Measurements from ENCODE around the gene BPIFB2.

BPIFB2 gene

GRCh38 chr20:32984196-32984595 lies 23.3 kb upstream of the BPIFB2 start:
- DNase-seq (ENCODE audit: low read depth in 1 of 2, low spot score in 1 of 2), result no peak

- DNase-seq (ENCODE audit: low read depth in 1 of 2, low spot score in 1 of 2), result no peak
Measured at GRCh38 chr20:32984631-32985354, 22.7 kb upstream of the BPIFB2 start.

GRCh38 chr20:32985596-32985995 lies 21.9 kb upstream of the BPIFB2 start:
- DNase-seq (ENCODE audit: low read depth in 1 of 2, low spot score in 1 of 2), result no peak

GRCh38 chr20:32986331-32986966 lies 21.1 kb upstream of the BPIFB2 start:
- DNase-seq (ENCODE audit: low read depth in 1 of 2, low spot score in 1 of 2), result no peak

- no peak for DNase-seq (ENCODE audit: low read depth in 1 of 2, low spot score in 1 of 2)
Measured at GRCh38 chr20:32987044-32987825, 20.3 kb upstream of the BPIFB2 start.

- no peak for DNase-seq (ENCODE audit: low read depth in 1 of 2, low spot score in 1 of 2)
Measured at GRCh38 chr20:32988008-32988407, 19.5 kb upstream of the BPIFB2 start.

- no peak for DNase-seq (ENCODE audit: low read depth in 1 of 2, low spot score in 1 of 2)
Measured at GRCh38 chr20:32989507-32990283, 17.8 kb upstream of the BPIFB2 start.

- no peak for DNase-seq (ENCODE audit: low read depth in 1 of 2, low spot score in 1 of 2)
Measured at GRCh38 chr20:32990426-32990825, 17.1 kb upstream of the BPIFB2 start.

- no peak for DNase-seq (ENCODE audit: low read depth in 1 of 2, low spot score in 1 of 2)
Measured at GRCh38 chr20:32991383-32991782, 16.1 kb upstream of the BPIFB2 start.

GRCh38 chr20:32991792-32992641 lies 15.5 kb upstream of the BPIFB2 start:
- DNase-seq (ENCODE audit: low read depth in 1 of 2, low spot score in 1 of 2), result no peak

GRCh38 chr20:32993496-32994050 lies 13.9 kb upstream of the BPIFB2 start:
- DNase-seq (ENCODE audit: low read depth in 1 of 2, low spot score in 1 of 2), result no peak

GRCh38 chr20:32995802-32996201 lies 11.7 kb upstream of the BPIFB2 start:
- DNase-seq (ENCODE audit: low read depth in 1 of 2, low spot score in 1 of 2), result no peak

- DNase-seq (ENCODE audit: low read depth in 1 of 2, low spot score in 1 of 2), result no peak
Measured at GRCh38 chr20:32997431-32997830, 10.1 kb upstream of the BPIFB2 start.

- DNase-seq (ENCODE audit: low read depth in 1 of 2, low spot score in 1 of 2), result no peak
Measured at GRCh38 chr20:32999603-33000250, 7.8 kb upstream of the BPIFB2 start.

- DNase-seq (ENCODE audit: low read depth in 1 of 2, low spot score in 1 of 2), result no peak
Measured at GRCh38 chr20:33000802-33001466, 6.6 kb upstream of the BPIFB2 start.

GRCh38 chr20:33002087-33002808 lies 5.3 kb upstream of the BPIFB2 start:
- no peak for DNase-seq (ENCODE audit: low read depth in 1 of 2, low spot score in 1 of 2)

GRCh38 chr20:33004141-33004751 lies 3.3 kb upstream of the BPIFB2 start, which contains the start of gene SUN5:
Gene SUN5, minus strand, starts transcription at chr20:33004433. Its CDS starts 93 bp downstream, at chr20:33004340.
- no peak for DNase-seq (ENCODE audit: low read depth in 1 of 2, low spot score in 1 of 2)

- DNase-seq (ENCODE audit: low read depth in 1 of 2, low spot score in 1 of 2), result no peak
Measured at GRCh38 chr20:33005132-33005566, 2.4 kb upstream of the BPIFB2 start.
